GM10266 (cell line): ENCODE measurements around the gene CRYBG3.
A peak's percentile ranks its signal among the peaks of the same experiment; 100 is the strongest.

Experiments
- DNase-seq: peaks from one replicate; pipeline ENCODE4 v3.0.0; 2012; ENCODE audit errors: extremely low spot score
- CTCF ChIP-seq: IDR thresholded peaks from 2 replicates; pipeline ENCODE4 v1.5.1; 2012; ENCODE audit warnings: mild to moderate bottlenecking, low read depth; ENCODE audit not compliant: control insufficient read depth, insufficient read depth; ENCODE audit errors: missing control alignments

Gene CRYBG3

DNA sequence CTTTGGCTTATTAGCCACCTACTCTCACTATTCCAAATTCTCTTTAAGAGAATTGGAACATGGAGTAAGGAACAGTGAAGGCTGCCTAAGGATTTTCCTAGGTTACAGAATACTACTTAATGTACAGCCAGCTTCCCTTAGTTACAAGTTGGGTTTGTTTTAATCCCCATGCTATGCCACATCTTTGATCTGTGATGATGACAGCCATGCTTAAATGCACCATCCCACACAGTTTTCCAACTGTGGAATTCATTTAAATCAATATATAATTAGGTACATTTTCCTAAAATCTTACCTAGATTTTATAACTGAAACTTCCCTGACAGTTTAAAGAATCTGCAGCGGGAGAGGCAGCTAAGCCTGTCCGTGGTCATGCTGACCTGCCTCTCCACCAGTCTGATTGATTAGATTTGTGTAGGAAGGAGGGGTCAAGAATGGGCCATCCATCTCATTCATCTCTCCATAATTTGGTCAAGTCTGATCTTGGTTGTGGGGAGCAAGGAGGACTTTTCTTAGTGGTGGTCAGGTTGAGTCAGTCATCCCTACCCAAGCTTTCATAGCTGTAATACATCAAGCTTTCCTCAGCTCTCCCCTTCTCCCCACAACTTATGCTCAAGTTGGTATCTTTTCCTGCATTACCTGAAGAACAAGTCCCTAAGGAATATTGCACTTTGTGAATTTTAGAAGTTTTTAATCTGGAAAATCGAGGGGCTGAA is 113.3 kb downstream of the CRYBG3 start:
- no peak for DNase-seq
- no peak for TF ChIP-seq CTCF

DNA sequence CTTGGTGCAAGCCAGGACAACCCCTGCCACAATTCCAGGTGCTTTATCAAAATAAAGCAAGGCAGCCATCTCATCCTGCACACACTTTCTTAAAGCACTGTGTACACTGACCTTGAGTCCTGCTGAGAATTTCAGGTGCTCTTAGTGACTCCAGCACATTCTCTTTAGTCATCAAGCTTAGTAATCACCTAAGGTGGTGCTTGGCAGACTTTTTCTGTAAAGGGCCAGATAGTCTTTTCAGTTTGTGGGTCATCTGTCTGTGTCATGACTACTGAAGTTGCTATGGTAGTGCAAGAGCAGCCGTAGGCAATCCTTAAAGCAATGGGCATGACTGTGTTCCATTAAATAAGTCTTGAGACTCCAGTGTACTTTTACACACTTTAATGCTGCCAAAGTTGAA is 114.0 kb downstream of the CRYBG3 start:
- DNase-seq, result no peak
- TF ChIP-seq CTCF, result no peak

GRCh38 chr3:97937205-97937604 is 115.4 kb downstream of the CRYBG3 start:
- no peak for DNase-seq
- TF ChIP-seq CTCF, result no peak

- TF ChIP-seq CTCF, result no peak
- no peak for DNase-seq
These were observed 116.6 kb downstream of the CRYBG3 start for GRCh38 chr3:97938444-97938843.

DNA sequence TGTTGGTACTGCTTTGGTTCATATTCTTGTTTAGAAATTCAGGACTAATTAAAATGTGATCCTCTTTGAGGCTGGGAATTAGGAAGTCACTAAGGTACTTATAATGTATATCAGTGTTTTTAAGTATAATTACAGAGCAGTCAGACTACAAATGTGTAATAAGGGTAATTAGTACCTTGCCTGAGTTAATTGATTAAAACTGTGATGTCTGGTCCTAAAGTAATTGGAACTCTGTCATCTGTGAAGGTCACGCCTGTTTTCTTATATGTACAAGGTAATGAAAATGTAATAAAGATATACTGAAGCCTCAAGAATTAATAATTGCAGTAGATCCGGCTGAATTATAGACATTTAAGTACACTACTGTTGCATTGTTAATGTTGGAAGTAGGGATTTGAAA is 117.6 kb downstream of the CRYBG3 start:
- TF ChIP-seq CTCF, result no peak

DNA sequence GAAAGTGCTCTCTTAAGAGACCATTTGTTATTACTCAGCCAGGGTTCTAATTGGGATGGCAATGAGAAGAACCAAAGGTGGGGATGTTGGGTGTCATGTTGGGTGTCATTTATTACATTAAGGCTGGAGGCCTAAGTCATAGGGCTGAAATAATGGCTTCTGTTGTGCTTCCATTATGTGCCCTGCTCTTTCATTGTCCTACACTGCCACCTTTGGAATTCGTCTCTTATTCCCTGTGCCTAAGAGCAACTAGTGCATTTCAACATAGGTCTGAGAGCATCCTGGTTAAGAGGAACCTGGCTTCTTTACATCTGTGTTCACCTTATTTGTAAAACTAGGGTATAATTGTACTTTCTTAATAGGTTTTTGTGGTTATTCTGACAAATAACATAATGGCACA is 118.2 kb downstream of the CRYBG3 start:
- peak; percentile 16 for TF ChIP-seq CTCF
- DNase-seq, result no peak

More for the DNA sequence above, 117.6 kb downstream of the CRYBG3 start:
- DNase-seq, result no peak

DNA sequence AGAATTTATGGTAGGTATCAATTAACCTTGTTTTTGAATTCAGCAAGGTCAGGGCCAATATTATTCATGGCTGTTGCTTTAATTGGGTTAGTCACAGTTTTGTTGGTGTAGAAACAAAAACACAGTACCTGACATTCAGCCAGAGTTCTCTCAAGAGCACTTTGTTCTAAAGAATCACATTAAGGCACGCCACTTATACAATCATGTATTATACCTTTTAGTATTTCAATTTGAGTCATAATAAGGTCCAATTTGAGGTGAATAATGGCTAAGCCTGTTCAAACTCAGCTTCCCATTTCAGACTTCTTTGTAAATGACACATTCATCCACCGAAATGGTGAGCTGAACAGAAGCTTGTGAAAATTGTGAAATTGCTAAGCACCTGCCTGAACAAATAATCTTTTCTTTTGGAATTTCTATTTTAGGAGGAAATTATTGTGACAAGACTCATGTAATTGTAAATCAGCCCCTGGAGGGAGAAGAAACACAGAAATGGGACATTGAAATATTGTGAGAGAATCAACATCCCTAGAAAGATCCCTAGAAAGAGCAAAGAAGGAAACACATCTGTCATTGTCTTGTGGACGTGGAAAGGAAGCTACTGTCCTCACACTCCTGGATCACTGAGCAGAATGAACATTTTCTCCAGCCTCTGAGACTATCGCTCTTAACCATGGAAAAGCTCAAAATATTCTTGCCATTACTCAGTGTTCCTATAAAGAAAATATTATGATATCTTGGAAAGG is 121.2 kb downstream of the CRYBG3 start:
- TF ChIP-seq CTCF, result no peak
- no peak for DNase-seq
